GM23338 (cell line): Measurements from ENCODE around the gene AXIN2. TPM values are rescaled to one million over a fixed set of nuclear protein-coding genes. Genes with fewer than 3 reads are reported as not detected.
A peak's percentile ranks its signal among the peaks of the same experiment; 100 is the strongest.

Source experiments
- ATAC-seq: fragments of 200-7000 bp; cut with Tn5 transposase; 3 replicates; pipeline ENCODE4 v1.9.1; 2020
- DNase-seq: peaks from one replicate; pipeline ENCODE4 v3.0.0-alpha.2; 2015; ENCODE audit warnings: low spot score
- H2AFZ ChIP-seq: fragments of 200-600 bp; sonication (generic); 2 replicates; pipeline ENCODE4 v1.8.0; 2016; ENCODE audit warnings: antibody characterized with exemption, mild to moderate bottlenecking, moderate library complexity
- H3F3A ChIP-seq: fragments of 200-600 bp; sonication (generic); replicated peaks from 2 replicates; pipeline ENCODE4 v1.8.0; 2017; ENCODE audit warnings: antibody characterized with exemption, mixed run types, low read depth
- H3K27ac ChIP-seq: fragments of 200-600 bp; sonication (generic); 2 replicates; pipeline ENCODE4 v1.6.1; 2016; ENCODE audit warnings: low read depth
- H3K27me3 ChIP-seq: fragments of 200-600 bp; sonication (generic); 2 replicates; pipeline ENCODE4 v1.8.0; 2016; ENCODE audit warnings: mild to moderate bottlenecking, mixed run types, moderate library complexity; ENCODE audit not compliant: insufficient read depth
- H3K36me3 ChIP-seq: fragments of 200-600 bp; sonication (generic); 2 replicates; pipeline ENCODE4 v1.8.0; 2016; ENCODE audit warnings: mild to moderate bottlenecking; ENCODE audit not compliant: insufficient read depth
- H3K4me1 ChIP-seq: fragments of 200-600 bp; sonication (generic); 2 replicates; pipeline ENCODE4 v1.8.0; 2016; ENCODE audit warnings: mild to moderate bottlenecking, moderate library complexity; ENCODE audit not compliant: insufficient read depth
- H3K4me2 ChIP-seq: fragments of 200-600 bp; sonication (generic); 2 replicates; pipeline ENCODE4 v1.7.1; 2017; ENCODE audit warnings: mixed run types
- H3K4me3 ChIP-seq: fragments of 200-600 bp; sonication (generic); 2 replicates; pipeline ENCODE4 v1.6.1; 2016; ENCODE audit warnings: mixed run types
- H3K79me2 ChIP-seq: fragments of 200-600 bp; sonication (generic); replicated peaks from 2 replicates; pipeline ENCODE4 v1.8.0; 2017; ENCODE audit warnings: mild to moderate bottlenecking; ENCODE audit not compliant: insufficient read depth
- H3K9me2 ChIP-seq: fragments of 200-600 bp; sonication (generic); 2 replicates; pipeline ENCODE4 v1.8.0; 2017; ENCODE audit not compliant: insufficient read depth
- H4K20me1 ChIP-seq: fragments of 200-600 bp; sonication (generic); replicated peaks from 2 replicates; pipeline ENCODE4 v1.8.0; 2017; ENCODE audit warnings: mild to moderate bottlenecking; ENCODE audit not compliant: insufficient read depth
- H3K27ac Mint-ChIP-seq: 2 replicates; pipeline ENCODE4 v1.8.0; 2020; ENCODE audit warnings: inconsistent platforms, mild to moderate bottlenecking, moderate library complexity, mixed read lengths
- H3K27me3 Mint-ChIP-seq: 3 replicates; pipeline ENCODE4 v1.8.0; 2022; ENCODE audit warnings: low read depth, mild to moderate bottlenecking, moderate library complexity, mixed read lengths, inconsistent platforms; ENCODE audit not compliant: insufficient read depth, poor library complexity
- H3K36me3 Mint-ChIP-seq: 3 replicates; pipeline ENCODE4 v1.8.0; 2021; ENCODE audit warnings: low read depth, mild to moderate bottlenecking, inconsistent platforms, moderate library complexity, mixed read lengths
- H3K4me1 Mint-ChIP-seq: 3 replicates; pipeline ENCODE4 v1.8.0; 2020; ENCODE audit warnings: mild to moderate bottlenecking, inconsistent platforms, mixed read lengths
- H3K4me3 Mint-ChIP-seq: 3 replicates; pipeline ENCODE4 v1.8.0; 2021; ENCODE audit warnings: moderate library complexity, mild to moderate bottlenecking, inconsistent platforms, mixed read lengths
- H3K9me3 Mint-ChIP-seq: 3 replicates; pipeline ENCODE4 v1.8.0; 2020; ENCODE audit warnings: moderate library complexity, mild to moderate bottlenecking, inconsistent platforms, mixed read lengths
- EZH2 ChIP-seq: fragments of 200-600 bp; sonication (generic); IDR thresholded peaks from one replicate; pipeline ENCODE4 v1.8.0; 2017; ENCODE audit warnings: antibody characterized with exemption, mild to moderate bottlenecking, low read depth; ENCODE audit not compliant: unreplicated experiment
- EZH2phosphoT487 ChIP-seq: fragments of 200-600 bp; sonication (generic); IDR thresholded peaks from one replicate; pipeline ENCODE4 v1.8.1; 2018; ENCODE audit warnings: antibody characterized with exemption; ENCODE audit not compliant: unreplicated experiment
- JUNB ChIP-seq: IDR thresholded peaks from one replicate; pipeline ENCODE4 v1.6.1; 2016; ENCODE audit warnings: antibody characterized with exemption; ENCODE audit not compliant: unreplicated experiment
- STAT1 ChIP-seq: IDR thresholded peaks from one replicate; pipeline ENCODE4 v1.6.1; 2016; ENCODE audit warnings: antibody characterized with exemption; ENCODE audit not compliant: unreplicated experiment
- ZNF114 ChIP-seq: fragments of 250-450 bp; sonication (Bioruptor Pico); IDR thresholded peaks from 2 replicates; pipeline ENCODE4 v1.5.0; 2020; ENCODE audit warnings: mild to moderate bottlenecking, moderate library complexity
- polyA plus RNA-seq: library from polyadenylated mRNA; unstranded; fragments of >200 nt; fragmentation: Nextera tagmentation; extraction: Ambion mirVana; gene quantifications from 2 replicates; pipeline ENCODE4 v1.2.1, GENCODE V29; 2016
- total RNA-seq: library from RNA; depleted of rRNA; stranded (reverse); fragments of >200 nt; shearing (Covaris generic); gene quantifications from 2 replicates; pipeline ENCODE4 v1.2.3, GENCODE V29; 2014
- TF ChIP-seq, protein P1 (sequence below): IDR thresholded peaks from 2 replicates; pipeline ENCODE4 v1.6.1; 2016; ENCODE audit warnings: antibody characterized with exemption
- TF ChIP-seq, protein P2 (sequence below): fragments of 250-450 bp; sonication (Bioruptor Pico); IDR thresholded peaks from 2 replicates; pipeline ENCODE4 v1.5.0; 2020; ENCODE audit warnings: mild to moderate bottlenecking, moderate library complexity

Gene AXIN2
- total and polyA plus RNA-seq, 2 experiments from 2014 or later, result 8.0 to 32.7 TPM

DNA sequence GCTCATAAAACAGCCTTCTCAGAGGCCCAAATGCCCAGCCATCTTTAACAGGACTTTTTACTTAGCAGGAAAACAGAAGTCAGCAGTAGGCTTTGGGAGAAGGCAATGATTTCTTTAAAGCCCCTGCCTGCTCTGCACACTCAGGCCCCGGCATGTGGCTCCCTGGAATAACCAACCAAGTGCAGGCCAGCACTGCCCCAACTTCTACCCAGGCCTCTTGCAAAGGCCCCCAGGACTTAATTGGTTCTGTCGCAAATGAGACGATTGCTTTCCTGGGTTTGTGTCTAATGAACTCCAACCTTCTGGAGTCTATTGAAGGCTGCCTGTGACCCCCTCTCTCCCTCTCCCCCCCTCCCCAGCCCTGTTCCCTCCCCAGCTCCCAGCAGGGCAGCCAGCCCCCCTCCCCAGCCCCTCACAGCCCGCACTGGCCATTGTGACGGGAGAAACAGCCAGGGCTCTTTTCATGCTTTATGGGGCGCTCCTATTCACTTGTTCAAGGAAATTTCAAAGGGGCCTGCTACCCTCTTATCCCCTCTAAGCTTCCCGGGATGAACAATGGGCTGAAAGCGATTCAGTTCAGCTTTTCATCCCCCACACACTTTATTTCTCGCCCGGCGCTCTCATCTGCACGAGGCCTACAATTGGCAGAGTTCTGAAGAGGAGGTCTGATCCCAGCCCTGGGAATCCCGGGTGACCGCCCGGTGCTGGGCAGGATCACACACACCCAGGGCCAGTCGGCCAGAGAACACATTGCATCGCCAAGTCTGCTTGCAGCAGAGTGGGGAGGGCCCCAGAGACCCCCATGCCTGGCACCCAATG lies 15.5 kb downstream of the AXIN2 start:
- Mint-ChIP-seq H3K27me3 (peaks cover 9% of the 10 kb centered on the region), H3K27ac (peak overlapping the region; percentile 38), H3K4me3 (no peak overlapping the region), H3K36me3 (peaks cover 85% of the 10 kb centered on the region), H3K9me3 (no peaks in the 10 kb centered on the region), H3K4me1 (peaks cover 58% of the 10 kb centered on the region)
- Histone ChIP-seq H3K4me2 (no peak overlapping the region), H3K27me3 (no peaks in the 10 kb centered on the region), H3K9me2 (no peaks in the 10 kb centered on the region; the same call in 1 of the 2 replicates), H4K20me1 (peaks cover 37% of the 10 kb centered on the region), H3K36me3 (peaks cover 15% of the 10 kb centered on the region), H2AFZ (no peak overlapping the region), H3K79me2 (peaks cover 31% of the 10 kb centered on the region), H3K27ac (no peak overlapping the region), H3K4me1 (peaks cover 24% of the 10 kb centered on the region), H3F3A (no peaks in the 10 kb centered on the region), H3K4me3 (no peak overlapping the region)
- DNase-seq (no peak), ATAC-seq (peak; percentile 54)
- TF ChIP-seq STAT1 (no peak), JUNB (no peak), EZH2 (no peak), ZNF114 (CRISPR knock-in tag) (no peak), EZH2phosphoT487 (no peak)
- TF ChIP-seq, protein P1, sequence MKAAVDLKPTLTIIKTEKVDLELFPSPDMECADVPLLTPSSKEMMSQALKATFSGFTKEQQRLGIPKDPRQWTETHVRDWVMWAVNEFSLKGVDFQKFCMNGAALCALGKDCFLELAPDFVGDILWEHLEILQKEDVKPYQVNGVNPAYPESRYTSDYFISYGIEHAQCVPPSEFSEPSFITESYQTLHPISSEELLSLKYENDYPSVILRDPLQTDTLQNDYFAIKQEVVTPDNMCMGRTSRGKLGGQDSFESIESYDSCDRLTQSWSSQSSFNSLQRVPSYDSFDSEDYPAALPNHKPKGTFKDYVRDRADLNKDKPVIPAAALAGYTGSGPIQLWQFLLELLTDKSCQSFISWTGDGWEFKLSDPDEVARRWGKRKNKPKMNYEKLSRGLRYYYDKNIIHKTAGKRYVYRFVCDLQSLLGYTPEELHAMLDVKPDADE, result no peak
- TF ChIP-seq, protein P2, sequence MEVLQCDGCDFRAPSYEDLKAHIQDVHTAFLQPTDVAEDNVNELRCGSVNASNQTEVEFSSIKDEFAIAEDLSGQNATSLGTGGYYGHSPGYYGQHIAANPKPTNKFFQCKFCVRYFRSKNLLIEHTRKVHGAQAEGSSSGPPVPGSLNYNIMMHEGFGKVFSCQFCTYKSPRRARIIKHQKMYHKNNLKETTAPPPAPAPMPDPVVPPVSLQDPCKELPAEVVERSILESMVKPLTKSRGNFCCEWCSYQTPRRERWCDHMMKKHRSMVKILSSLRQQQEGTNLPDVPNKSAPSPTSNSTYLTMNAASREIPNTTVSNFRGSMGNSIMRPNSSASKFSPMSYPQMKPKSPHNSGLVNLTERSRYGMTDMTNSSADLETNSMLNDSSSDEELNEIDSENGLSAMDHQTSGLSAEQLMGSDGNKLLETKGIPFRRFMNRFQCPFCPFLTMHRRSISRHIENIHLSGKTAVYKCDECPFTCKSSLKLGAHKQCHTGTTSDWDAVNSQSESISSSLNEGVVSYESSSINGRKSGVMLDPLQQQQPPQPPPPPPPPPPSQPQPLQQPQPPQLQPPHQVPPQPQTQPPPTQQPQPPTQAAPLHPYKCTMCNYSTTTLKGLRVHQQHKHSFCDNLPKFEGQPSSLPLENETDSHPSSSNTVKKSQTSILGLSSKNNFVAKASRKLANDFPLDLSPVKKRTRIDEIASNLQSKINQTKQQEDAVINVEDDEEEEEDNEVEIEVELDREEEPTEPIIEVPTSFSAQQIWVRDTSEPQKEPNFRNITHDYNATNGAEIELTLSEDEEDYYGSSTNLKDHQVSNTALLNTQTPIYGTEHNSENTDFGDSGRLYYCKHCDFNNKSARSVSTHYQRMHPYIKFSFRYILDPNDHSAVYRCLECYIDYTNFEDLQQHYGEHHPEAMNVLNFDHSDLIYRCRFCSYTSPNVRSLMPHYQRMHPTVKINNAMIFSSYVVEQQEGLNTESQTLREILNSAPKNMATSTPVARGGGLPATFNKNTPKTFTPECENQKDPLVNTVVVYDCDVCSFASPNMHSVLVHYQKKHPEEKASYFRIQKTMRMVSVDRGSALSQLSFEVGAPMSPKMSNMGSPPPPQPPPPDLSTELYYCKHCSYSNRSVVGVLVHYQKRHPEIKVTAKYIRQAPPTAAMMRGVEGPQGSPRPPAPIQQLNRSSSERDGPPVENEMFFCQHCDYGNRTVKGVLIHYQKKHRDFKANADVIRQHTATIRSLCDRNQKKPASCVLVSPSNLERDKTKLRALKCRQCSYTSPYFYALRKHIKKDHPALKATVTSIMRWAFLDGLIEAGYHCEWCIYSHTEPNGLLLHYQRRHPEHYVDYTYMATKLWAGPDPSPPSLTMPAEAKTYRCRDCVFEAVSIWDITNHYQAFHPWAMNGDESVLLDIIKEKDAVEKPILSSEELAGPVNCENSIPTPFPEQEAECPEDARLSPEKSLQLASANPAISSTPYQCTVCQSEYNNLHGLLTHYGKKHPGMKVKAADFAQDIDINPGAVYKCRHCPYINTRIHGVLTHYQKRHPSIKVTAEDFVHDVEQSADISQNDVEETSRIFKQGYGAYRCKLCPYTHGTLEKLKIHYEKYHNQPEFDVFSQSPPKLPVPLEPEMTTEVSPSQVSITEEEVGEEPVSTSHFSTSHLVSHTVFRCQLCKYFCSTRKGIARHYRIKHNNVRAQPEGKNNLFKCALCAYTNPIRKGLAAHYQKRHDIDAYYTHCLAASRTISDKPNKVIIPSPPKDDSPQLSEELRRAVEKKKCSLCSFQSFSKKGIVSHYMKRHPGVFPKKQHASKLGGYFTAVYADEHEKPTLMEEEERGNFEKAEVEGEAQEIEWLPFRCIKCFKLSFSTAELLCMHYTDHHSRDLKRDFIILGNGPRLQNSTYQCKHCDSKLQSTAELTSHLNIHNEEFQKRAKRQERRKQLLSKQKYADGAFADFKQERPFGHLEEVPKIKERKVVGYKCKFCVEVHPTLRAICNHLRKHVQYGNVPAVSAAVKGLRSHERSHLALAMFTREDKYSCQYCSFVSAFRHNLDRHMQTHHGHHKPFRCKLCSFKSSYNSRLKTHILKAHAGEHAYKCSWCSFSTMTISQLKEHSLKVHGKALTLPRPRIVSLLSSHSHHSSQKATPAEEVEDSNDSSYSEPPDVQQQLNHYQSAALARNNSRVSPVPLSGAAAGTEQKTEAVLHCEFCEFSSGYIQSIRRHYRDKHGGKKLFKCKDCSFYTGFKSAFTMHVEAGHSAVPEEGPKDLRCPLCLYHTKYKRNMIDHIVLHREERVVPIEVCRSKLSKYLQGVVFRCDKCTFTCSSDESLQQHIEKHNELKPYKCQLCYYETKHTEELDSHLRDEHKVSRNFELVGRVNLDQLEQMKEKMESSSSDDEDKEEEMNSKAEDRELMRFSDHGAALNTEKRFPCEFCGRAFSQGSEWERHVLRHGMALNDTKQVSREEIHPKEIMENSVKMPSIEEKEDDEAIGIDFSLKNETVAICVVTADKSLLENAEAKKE (CRISPR knock-in tag), result no peak
